Astrocyte (in vitro differentiated cells and primary cell): ENCODE data around the gene TEX48.

Source experiments
- CTCF ChIP-seq: IDR thresholded peaks from 2 replicates; pipeline ENCODE4 v1.5.1; 2011; ENCODE audit warnings: low read depth, mild to moderate bottlenecking, inconsistent platforms, low read length, moderate library complexity; ENCODE audit not compliant: insufficient read depth
- EZH2 ChIP-seq: IDR thresholded peaks from 2 replicates; pipeline ENCODE4 v1.6.1; 2012; ENCODE audit warnings: mild to moderate bottlenecking, low read length, inconsistent platforms; ENCODE audit not compliant: insufficient read depth

- TF ChIP-seq EZH2 (no peak), CTCF (no peak)
Measured at GRCh38 chr9:114676901-114677300, 5.1 kb downstream of the TEX48 start.
